H9 (cell line): Measurements from ENCODE around the gene CREB5. TPM values are rescaled to one million over a fixed set of nuclear protein-coding genes. Genes with fewer than 3 reads are reported as not detected.

Source experiments
- DNase-seq: peaks from one replicate; pipeline ENCODE4 v3.0.0-alpha.2; 2017
- H2AFZ ChIP-seq: one replicate; pipeline ENCODE4 v1.6.1; 2013; ENCODE audit warnings: mild to moderate bottlenecking, low read length, control low read depth, moderate library complexity
- H2AK5ac ChIP-seq: 2 replicates; pipeline ENCODE4 v1.6.1; 2013; ENCODE audit warnings: low read length, control low read depth, mixed read lengths; ENCODE audit not compliant: insufficient read length
- H2BK120ac ChIP-seq: one replicate; pipeline ENCODE4 v1.6.1; 2013; ENCODE audit warnings: low read depth, mild to moderate bottlenecking, low read length, control low read depth, inconsistent platforms; ENCODE audit not compliant: poor library complexity, severe bottlenecking
- H2BK12ac ChIP-seq: 2 replicates; pipeline ENCODE4 v1.6.1; 2013; ENCODE audit warnings: low read length, control low read depth, mixed read lengths, low read depth; ENCODE audit not compliant: insufficient read length
- H2BK15ac ChIP-seq: 2 replicates; pipeline ENCODE4 v1.6.1; 2013; ENCODE audit warnings: low read depth, low read length, control low read depth
- H2BK20ac ChIP-seq: one replicate; pipeline ENCODE4 v1.6.1; 2013; ENCODE audit warnings: low read depth, mild to moderate bottlenecking, low read length, control low read depth, inconsistent platforms; ENCODE audit not compliant: poor library complexity, severe bottlenecking
- H2BK5ac ChIP-seq: 2 replicates; pipeline ENCODE4 v1.6.1; 2013; ENCODE audit warnings: low read length, control low read depth, mixed read lengths; ENCODE audit not compliant: insufficient read length
- H3K14ac ChIP-seq: 2 replicates; pipeline ENCODE4 v1.6.1; 2013; ENCODE audit warnings: low read length, control low read depth; ENCODE audit not compliant: insufficient read depth
- H3K18ac ChIP-seq: 2 replicates; pipeline ENCODE4 v1.6.1; 2013; ENCODE audit warnings: low read depth, mild to moderate bottlenecking, mixed read lengths, low read length, control low read depth; ENCODE audit not compliant: insufficient read length
- H3K23ac ChIP-seq: 2 replicates; pipeline ENCODE4 v1.6.1; 2013; ENCODE audit warnings: low read length, control low read depth, mixed read lengths, low read depth; ENCODE audit not compliant: insufficient read length
- H3K23me2 ChIP-seq: 2 replicates; pipeline ENCODE4 v1.6.1; 2013; ENCODE audit warnings: low read depth, mild to moderate bottlenecking, mixed read lengths, low read length, control low read depth; ENCODE audit not compliant: insufficient read length, poor library complexity, severe bottlenecking
- H3K27ac ChIP-seq: 2 replicates; pipeline ENCODE4 v1.5.1; 2013; ENCODE audit warnings: low read length, control low read depth, mixed read lengths, low read depth; ENCODE audit not compliant: insufficient read length
- H3K27me3 ChIP-seq: 2 replicates; pipeline ENCODE4 v1.6.1; 2013; ENCODE audit warnings: low read length, control low read depth, inconsistent platforms; ENCODE audit not compliant: insufficient read depth
- H3K4ac ChIP-seq: 2 replicates; pipeline ENCODE4 v1.6.1; 2013; ENCODE audit warnings: low read depth, mild to moderate bottlenecking, control low read depth, inconsistent platforms, low read length, moderate library complexity
- H3K4me1 ChIP-seq: 2 replicates; pipeline ENCODE4 v1.6.1; 2013; ENCODE audit warnings: low read length, control low read depth, inconsistent platforms; ENCODE audit not compliant: insufficient read depth
- H3K4me2 ChIP-seq: 2 replicates; pipeline ENCODE4 v1.6.1; 2013; ENCODE audit warnings: low read length, control low read depth, mixed read lengths; ENCODE audit not compliant: insufficient read length, insufficient read depth
- H3K56ac ChIP-seq: 2 replicates; pipeline ENCODE4 v1.6.1; 2013; ENCODE audit warnings: low read depth, mild to moderate bottlenecking, mixed read lengths, low read length, control low read depth; ENCODE audit not compliant: insufficient read length
- H3K79me1 ChIP-seq: 2 replicates; pipeline ENCODE4 v1.6.1; 2013; ENCODE audit warnings: low read depth, mild to moderate bottlenecking, moderate library complexity, low read length, control low read depth, inconsistent platforms; ENCODE audit not compliant: insufficient read depth, poor library complexity, severe bottlenecking
- H3K79me2 ChIP-seq: 2 replicates; pipeline ENCODE4 v1.6.1; 2013; ENCODE audit warnings: low read length, control low read depth, inconsistent platforms; ENCODE audit not compliant: insufficient read depth
- H3K9ac ChIP-seq: 2 replicates; pipeline ENCODE4 v1.6.1; 2013; ENCODE audit warnings: low read length, control low read depth, mixed read lengths; ENCODE audit not compliant: insufficient read length; ENCODE audit errors: extremely low read depth
- H3K9me3 ChIP-seq: one replicate; pipeline ENCODE4 v1.6.1; 2013; ENCODE audit warnings: low read depth, low read length, inconsistent platforms; ENCODE audit not compliant: control insufficient read depth
- H3T11ph ChIP-seq: one replicate; pipeline ENCODE4 v1.6.1; 2013; ENCODE audit warnings: mild to moderate bottlenecking, low read length, control low read depth, inconsistent platforms
- H4K20me1 ChIP-seq: one replicate; pipeline ENCODE4 v1.6.1; 2013; ENCODE audit not compliant: control insufficient read depth, insufficient read length, insufficient read depth
- H4K5ac ChIP-seq: 2 replicates; pipeline ENCODE4 v1.6.1; 2013; ENCODE audit warnings: low read depth, mild to moderate bottlenecking, mixed read lengths, low read length, control low read depth; ENCODE audit not compliant: insufficient read length
- H4K8ac ChIP-seq: replicated peaks from 2 replicates; pipeline ENCODE4 v1.6.1; 2013; ENCODE audit warnings: low read length, control low read depth, mixed read lengths, low read depth; ENCODE audit not compliant: insufficient read length
- H4K91ac ChIP-seq: 2 replicates; pipeline ENCODE4 v1.6.1; 2013; ENCODE audit warnings: low read depth, mild to moderate bottlenecking, moderate library complexity, mixed read lengths, low read length, control low read depth; ENCODE audit not compliant: insufficient read length
- H3K27ac Mint-ChIP-seq, 3 experiments: 2 replicates in 2 of 3; 3 replicates in 1 of 3; pipeline ENCODE4 v1.8.0; 2020 to 2021; ENCODE audit warnings: mixed read lengths in 3 of 3, mild to moderate bottlenecking in 1 of 3, moderate library complexity in 1 of 3
- H3K27me3 Mint-ChIP-seq: 2 replicates; pipeline ENCODE4 v1.8.0; 2021; ENCODE audit warnings: low read depth, mild to moderate bottlenecking, moderate library complexity, mixed read lengths
- H3K36me3 Mint-ChIP-seq, 3 experiments: 2 replicates in 2 of 3; 3 replicates in 1 of 3; pipeline ENCODE4 v1.8.0; 2020 to 2021; ENCODE audit warnings: low read depth in 3 of 3, mixed read lengths in 3 of 3; ENCODE audit not compliant: insufficient read depth in 1 of 3
- H3K4me1 Mint-ChIP-seq, 2 experiments: 2 replicates each; pipeline ENCODE4 v1.8.0; 2020; ENCODE audit warnings: mixed read lengths in 2 of 2
- H3K4me3 Mint-ChIP-seq, 2 experiments: 2 replicates in 1 of 2; 3 replicates in 1 of 2; pipeline ENCODE4 v1.8.0; 2020 to 2021; ENCODE audit warnings: mild to moderate bottlenecking in 2 of 2, mixed read lengths in 2 of 2, moderate library complexity in 1 of 2
- H3K9me3 Mint-ChIP-seq, 2 experiments: 2 replicates in 1 of 2; 3 replicates in 1 of 2; pipeline ENCODE4 v1.8.0; 2020; ENCODE audit warnings: mild to moderate bottlenecking in 2 of 2, mixed read lengths in 2 of 2, moderate library complexity in 1 of 2
- total RNA-seq: library from RNA; stranded (reverse); gene quantifications from 2 replicates; pipeline ENCODE4 v1.2.1, GENCODE V29; 2021
- TF ChIP-seq, protein P1 (sequence below): fragments of 200-600 bp; sonication (generic); conservative IDR thresholded peaks from 3 replicates; pipeline ENCODE4 v1.8.0; 2021; ENCODE audit warnings: antibody characterized with exemption, mild to moderate bottlenecking

Gene CREB5
- total RNA-seq, 1 experiment from 2014 or later = 4.0 TPM

DNA sequence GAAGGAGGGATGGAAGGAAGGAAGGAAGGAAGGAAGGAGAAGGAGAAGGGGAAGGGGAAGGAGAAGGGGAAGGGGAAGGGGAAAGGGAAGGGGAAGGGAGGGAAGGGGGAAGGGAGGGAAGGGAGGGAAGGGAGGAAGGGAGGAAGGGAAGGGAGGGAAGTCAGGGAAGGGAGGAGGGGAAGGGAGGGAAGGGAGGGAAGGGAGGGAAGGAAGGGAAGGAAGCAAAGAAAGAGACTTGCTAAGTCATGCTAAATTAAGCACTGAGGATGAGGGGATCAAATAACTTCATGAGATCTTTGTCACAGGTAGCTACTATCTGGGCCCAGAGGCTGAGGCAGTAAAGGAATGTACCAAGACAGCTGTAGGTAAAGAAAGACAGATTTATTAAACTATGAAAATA lies 429.4 kb downstream of the CREB5 start:
- no peaks in the 10 kb centered on the region; the same call in 1 of the 2 replicates for H3K27me3 Mint-ChIP-seq
- Histone ChIP-seq H4K8ac (no peak overlapping the region), H3K27me3 (no peaks in the 10 kb centered on the region), H3K79me1 (no peaks in the 10 kb centered on the region), H2BK5ac (no peak overlapping the region), H3K27ac (no peak overlapping the region), H2BK20ac (no peak overlapping the region), H2BK120ac (no peak overlapping the region), H4K20me1 (no peaks in the 10 kb centered on the region), H4K91ac (no peak overlapping the region), H3K23ac (no peak overlapping the region), H3K4me2 (no peak overlapping the region), H2BK12ac (no peak overlapping the region), H3K4ac (no peak overlapping the region), H4K5ac (no peak overlapping the region), H3K79me2 (no peaks in the 10 kb centered on the region), H2AK5ac (no peak overlapping the region), H2AFZ (peak overlapping the region; percentile 22), H3T11ph (no peak overlapping the region), H2BK15ac (no peak overlapping the region), H3K4me1 (no peaks in the 10 kb centered on the region), H3K9ac (no peak overlapping the region), H3K56ac (no peak overlapping the region), H3K9me3 (no peaks in the 10 kb centered on the region), H3K23me2 (no peaks in the 10 kb centered on the region), H3K14ac (no peak overlapping the region), H3K18ac (no peak overlapping the region)
- H3K9me3 Mint-ChIP-seq = peaks cover 10 to 12% of the 10 kb centered on the region in 2 experiments; a peak in 4 of 5 replicates
- TF ChIP-seq, protein P1, sequence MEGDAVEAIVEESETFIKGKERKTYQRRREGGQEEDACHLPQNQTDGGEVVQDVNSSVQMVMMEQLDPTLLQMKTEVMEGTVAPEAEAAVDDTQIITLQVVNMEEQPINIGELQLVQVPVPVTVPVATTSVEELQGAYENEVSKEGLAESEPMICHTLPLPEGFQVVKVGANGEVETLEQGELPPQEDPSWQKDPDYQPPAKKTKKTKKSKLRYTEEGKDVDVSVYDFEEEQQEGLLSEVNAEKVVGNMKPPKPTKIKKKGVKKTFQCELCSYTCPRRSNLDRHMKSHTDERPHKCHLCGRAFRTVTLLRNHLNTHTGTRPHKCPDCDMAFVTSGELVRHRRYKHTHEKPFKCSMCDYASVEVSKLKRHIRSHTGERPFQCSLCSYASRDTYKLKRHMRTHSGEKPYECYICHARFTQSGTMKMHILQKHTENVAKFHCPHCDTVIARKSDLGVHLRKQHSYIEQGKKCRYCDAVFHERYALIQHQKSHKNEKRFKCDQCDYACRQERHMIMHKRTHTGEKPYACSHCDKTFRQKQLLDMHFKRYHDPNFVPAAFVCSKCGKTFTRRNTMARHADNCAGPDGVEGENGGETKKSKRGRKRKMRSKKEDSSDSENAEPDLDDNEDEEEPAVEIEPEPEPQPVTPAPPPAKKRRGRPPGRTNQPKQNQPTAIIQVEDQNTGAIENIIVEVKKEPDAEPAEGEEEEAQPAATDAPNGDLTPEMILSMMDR = no peak
- DNase-seq = no peak
- H3K4me3 Mint-ChIP-seq = no peak overlapping the region
- H3K4me1 Mint-ChIP-seq = peaks cover 3% of the 10 kb centered on the region in 2 experiments
- H3K36me3 Mint-ChIP-seq = peaks cover 5 to 9% (median 8%) of the 10 kb centered on the region in 3 experiments; a peak in 5 of 7 replicates
- H3K27ac Mint-ChIP-seq = no peak overlapping the region
